Measurements from ENCODE around the gene SUGP2.

The SUGP2 gene

GRCh38 chr19:18946918-18947317 lies 86.4 kb downstream of the SUGP2 start:
- H4K91ac ChIP-seq (ENCODE audit: low read length), result no peak overlapping the region
- no peak overlapping the region for H2BK15ac ChIP-seq (ENCODE audit: low read depth, poor library complexity, severe bottlenecking)
- no peak overlapping the region for H3K4ac ChIP-seq (ENCODE audit: low read depth in 1 of 2, low read length in 2 of 2)
- no peak overlapping the region for H3K27ac ChIP-seq (ENCODE audit: low read length, poor library complexity, severe bottlenecking)
- H3K9ac ChIP-seq (ENCODE audit: low read length), result no peak overlapping the region
- no peak for DNase-seq
- H2BK12ac ChIP-seq (ENCODE audit: low read length in 2 of 2), result no peak overlapping the region
- no peak overlapping the region for H4K8ac ChIP-seq (ENCODE audit: low read length)
- no peaks in the 10 kb centered on the region for H3K27me3 ChIP-seq (ENCODE audit: control insufficient read depth in 1 of 2, insufficient read depth in 1 of 2, low read length in 2 of 2)
- no peak overlapping the region for H2AFZ ChIP-seq (ENCODE audit: low read depth, low read length)
- H3K4me2 ChIP-seq (ENCODE audit: low read length, poor library complexity, severe bottlenecking), result no peak overlapping the region
- H2BK5ac ChIP-seq (ENCODE audit: low read depth, low read length, poor library complexity, severe bottlenecking), result no peak overlapping the region
- 93% methylated on average over 14 of the region's 14 CpGs for WGBS
- no peak overlapping the region for H3K14ac ChIP-seq (ENCODE audit: low read length in 2 of 2)
- no peak overlapping the region for H2AK5ac ChIP-seq (ENCODE audit: low read length, severe bottlenecking)
- H2BK120ac ChIP-seq (ENCODE audit: low read depth, low read length), result no peak overlapping the region
- H3K23ac ChIP-seq (ENCODE audit: low read length in 2 of 2), result no peak overlapping the region
- H3K36me3 ChIP-seq (ENCODE audit: control insufficient read depth in 1 of 2, insufficient read depth in 2 of 2, low read depth in 1 of 2, low read length in 2 of 2), result peaks cover 10 to 24% of the 10 kb centered on the region in 2 experiments
- no peaks in the 10 kb centered on the region for H3K9me3 ChIP-seq (ENCODE audit: control insufficient read depth, low read length)
- H3K4me3 ChIP-seq (ENCODE audit: insufficient read depth in 1 of 2, low read depth in 1 of 2, low read length in 2 of 2), result no peak overlapping the region
- no peaks in the 10 kb centered on the region for H3K79me1 ChIP-seq (replicated peaks; ENCODE audit: low read length, poor library complexity, severe bottlenecking)
- peaks cover under 1% of the 10 kb centered on the region for H3K4me1 ChIP-seq (ENCODE audit: control insufficient read depth, insufficient read depth, low read depth, low read length)
- H3K18ac ChIP-seq (ENCODE audit: low read depth in 1 of 2, low read length in 2 of 2), result no peak overlapping the region

GRCh38 chr19:18946335-18946734 lies 87.0 kb downstream of the SUGP2 start:
- Histone ChIP-seq H3K4me2 (ENCODE audit: low read length, poor library complexity, severe bottlenecking) (no peak overlapping the region), H4K8ac (ENCODE audit: low read length) (no peak overlapping the region), H3K4me1 (ENCODE audit: control insufficient read depth, insufficient read depth, low read depth, low read length) (peaks cover 5% of the 10 kb centered on the region), H3K36me3 (ENCODE audit: control insufficient read depth in 1 of 2, insufficient read depth in 2 of 2, low read depth in 1 of 2, low read length in 2 of 2) (peaks cover 10 to 24% of the 10 kb centered on the region in 2 experiments), H3K27ac (ENCODE audit: low read length, poor library complexity, severe bottlenecking) (no peak overlapping the region), H2BK5ac (ENCODE audit: low read depth, low read length, poor library complexity, severe bottlenecking) (no peak overlapping the region), H3K14ac (ENCODE audit: low read length in 2 of 2) (no peak overlapping the region), H2BK12ac (ENCODE audit: low read length in 2 of 2) (no peak overlapping the region), H3K79me1 (replicated peaks; ENCODE audit: low read length, poor library complexity, severe bottlenecking) (no peaks in the 10 kb centered on the region), H3K4ac (ENCODE audit: low read depth in 1 of 2, low read length in 2 of 2) (no peak overlapping the region), H3K9me3 (ENCODE audit: control insufficient read depth, low read length) (no peaks in the 10 kb centered on the region), H3K18ac (ENCODE audit: low read depth in 1 of 2, low read length in 2 of 2) (no peak overlapping the region), H3K27me3 (ENCODE audit: control insufficient read depth in 1 of 2, insufficient read depth in 1 of 2, low read length in 2 of 2) (no peaks in the 10 kb centered on the region), H3K9ac (ENCODE audit: low read length) (no peak overlapping the region), H3K23ac (ENCODE audit: low read length in 2 of 2) (no peak overlapping the region), H2BK120ac (ENCODE audit: low read depth, low read length) (no peak overlapping the region), H2BK15ac (ENCODE audit: low read depth, poor library complexity, severe bottlenecking) (no peak overlapping the region), H2AK5ac (ENCODE audit: low read length, severe bottlenecking) (no peak overlapping the region), H3K4me3 (ENCODE audit: insufficient read depth in 1 of 2, low read depth in 1 of 2, low read length in 2 of 2) (no peak overlapping the region), H4K91ac (ENCODE audit: low read length) (no peak overlapping the region), H2AFZ (ENCODE audit: low read depth, low read length) (no peak overlapping the region)
- DNase-seq, result no peak

- no peak overlapping the region for H2BK15ac ChIP-seq (ENCODE audit: low read depth, poor library complexity, severe bottlenecking)
- H2BK5ac ChIP-seq (ENCODE audit: low read depth, low read length, poor library complexity, severe bottlenecking), result no peak overlapping the region
- no peak overlapping the region for H3K4ac ChIP-seq (ENCODE audit: low read depth in 1 of 2, low read length in 2 of 2)
- H3K79me1 ChIP-seq (replicated peaks; ENCODE audit: low read length, poor library complexity, severe bottlenecking), result peaks cover 5% of the 10 kb centered on the region
- no peak overlapping the region for H3K14ac ChIP-seq (ENCODE audit: low read length in 2 of 2)
- no peak overlapping the region for H3K27ac ChIP-seq (ENCODE audit: low read length, poor library complexity, severe bottlenecking)
- peaks cover 10 to 24% of the 10 kb centered on the region in 2 experiments for H3K36me3 ChIP-seq (ENCODE audit: control insufficient read depth in 1 of 2, insufficient read depth in 2 of 2, low read depth in 1 of 2, low read length in 2 of 2)
- no peak overlapping the region for H3K4me3 ChIP-seq (ENCODE audit: insufficient read depth in 1 of 2, low read depth in 1 of 2, low read length in 2 of 2)
- H3K4me1 ChIP-seq (ENCODE audit: control insufficient read depth, insufficient read depth, low read depth, low read length), result peaks cover 5% of the 10 kb centered on the region
- no peak overlapping the region for H4K91ac ChIP-seq (ENCODE audit: low read length)
- no peak overlapping the region for H3K18ac ChIP-seq (ENCODE audit: low read depth in 1 of 2, low read length in 2 of 2)
- no peak overlapping the region for H4K8ac ChIP-seq (ENCODE audit: low read length)
- no peak overlapping the region for H2BK120ac ChIP-seq (ENCODE audit: low read depth, low read length)
- no peak overlapping the region for H2BK12ac ChIP-seq (ENCODE audit: low read length in 2 of 2)
- no peak overlapping the region for H2AFZ ChIP-seq (ENCODE audit: low read depth, low read length)
- no peak for DNase-seq
- H3K23ac ChIP-seq (ENCODE audit: low read length in 2 of 2), result no peak overlapping the region
- H3K9me3 ChIP-seq (ENCODE audit: control insufficient read depth, low read length), result no peaks in the 10 kb centered on the region
- 91% methylated on average over 9 of the region's 9 CpGs for WGBS
- no peak overlapping the region for H2AK5ac ChIP-seq (ENCODE audit: low read length, severe bottlenecking)
- H3K27me3 ChIP-seq (ENCODE audit: control insufficient read depth in 1 of 2, insufficient read depth in 1 of 2, low read length in 2 of 2), result no peaks in the 10 kb centered on the region
- H3K9ac ChIP-seq (ENCODE audit: low read length), result no peak overlapping the region
- H3K4me2 ChIP-seq (ENCODE audit: low read length, poor library complexity, severe bottlenecking), result no peak overlapping the region
Observed at GRCh38 chr19:18945297-18945696, 88.0 kb downstream of the SUGP2 start.

GRCh38 chr19:18943465-18943864 lies 89.9 kb downstream of the SUGP2 start:
- Histone ChIP-seq H2BK5ac (ENCODE audit: low read depth, low read length, poor library complexity, severe bottlenecking) (no peak overlapping the region), H2AFZ (ENCODE audit: low read depth, low read length) (no peak overlapping the region), H4K8ac (ENCODE audit: low read length) (no peak overlapping the region), H3K4me2 (ENCODE audit: low read length, poor library complexity, severe bottlenecking) (no peak overlapping the region), H3K4me1 (ENCODE audit: control insufficient read depth, insufficient read depth, low read depth, low read length) (peaks cover 19% of the 10 kb centered on the region), H3K9me3 (ENCODE audit: control insufficient read depth, low read length) (no peaks in the 10 kb centered on the region), H2AK5ac (ENCODE audit: low read length, severe bottlenecking) (no peak overlapping the region), H2BK12ac (ENCODE audit: low read length in 2 of 2) (no peak overlapping the region), H2BK15ac (ENCODE audit: low read depth, poor library complexity, severe bottlenecking) (no peak overlapping the region), H3K79me1 (replicated peaks; ENCODE audit: low read length, poor library complexity, severe bottlenecking) (peaks cover 21% of the 10 kb centered on the region), H3K4ac (ENCODE audit: low read depth in 1 of 2, low read length in 2 of 2) (no peak overlapping the region), H3K4me3 (ENCODE audit: insufficient read depth in 1 of 2, low read depth in 1 of 2, low read length in 2 of 2) (no peak overlapping the region), H4K91ac (ENCODE audit: low read length) (no peak overlapping the region), H2BK120ac (ENCODE audit: low read depth, low read length) (no peak overlapping the region), H3K27ac (ENCODE audit: low read length, poor library complexity, severe bottlenecking) (no peak overlapping the region), H3K9ac (ENCODE audit: low read length) (no peak overlapping the region), H3K14ac (ENCODE audit: low read length in 2 of 2) (no peak overlapping the region), H3K36me3 (ENCODE audit: control insufficient read depth in 1 of 2, insufficient read depth in 2 of 2, low read depth in 1 of 2, low read length in 2 of 2) (peaks cover 17 to 26% of the 10 kb centered on the region in 2 experiments), H3K18ac (ENCODE audit: low read depth in 1 of 2, low read length in 2 of 2) (no peak overlapping the region), H3K23ac (ENCODE audit: low read length in 2 of 2) (no peak overlapping the region), H3K27me3 (ENCODE audit: control insufficient read depth in 1 of 2, insufficient read depth in 1 of 2, low read length in 2 of 2) (no peaks in the 10 kb centered on the region)
- 92% methylated on average over 4 of the region's 4 CpGs for WGBS
- no peak for DNase-seq

Data from mesenchymal stem cell (in vitro differentiated cells and primary cell).